ENCODE results near the gene RNPEP.
"Not testable (repeated sequence)": the region's sequence is repeated elsewhere in the genome, so short reads cannot be mapped to it uniquely, and the experiment has no call there.

Gene RNPEP

GRCh38 chr1:201982623-201983379 lies at the start of gene RNPEP:
TSS of gene RNPEP (plus strand) at chr1:201982648. CDS start at chr1:201982667, 19 bp downstream.
- peak; percentile 8 for DNase-seq (ENCODE audit: low read depth)

- peak; percentile 42 for DNase-seq (ENCODE audit: low read depth)
Observed at GRCh38 chr1:201933840-201934430, 48.5 kb upstream of the RNPEP start.

- DNase-seq (ENCODE audit: low read depth) = peak; percentile 42
Observed at GRCh38 chr1:201937624-201938213, 44.7 kb upstream of the RNPEP start.

GRCh38 chr1:201938440-201939035 lies 43.9 kb upstream of the RNPEP start:
- no peak for DNase-seq (ENCODE audit: low read depth)

GRCh38 chr1:201939148-201939547 lies 43.3 kb upstream of the RNPEP start:
- no peak for DNase-seq (ENCODE audit: low read depth)

GRCh38 chr1:201939574-201939973 lies 42.9 kb upstream of the RNPEP start:
- DNase-seq (ENCODE audit: low read depth) = no peak

GRCh38 chr1:201940316-201940715 lies 42.1 kb upstream of the RNPEP start:
- DNase-seq (ENCODE audit: low read depth) = not testable (repeated sequence)

- no peak for DNase-seq (ENCODE audit: low read depth)
Observed at GRCh38 chr1:201941420-201942128, 40.9 kb upstream of the RNPEP start.

- DNase-seq (ENCODE audit: low read depth) = no peak
Observed at GRCh38 chr1:201942129-201942495, 40.3 kb upstream of the RNPEP start.

GRCh38 chr1:201944002-201944401 lies 38.4 kb upstream of the RNPEP start:
- no peak for DNase-seq (ENCODE audit: low read depth)

GRCh38 chr1:201944639-201945038 lies 37.8 kb upstream of the RNPEP start:
- no peak for DNase-seq (ENCODE audit: low read depth)

GRCh38 chr1:201945157-201945556 lies 37.3 kb upstream of the RNPEP start:
- no peak for DNase-seq (ENCODE audit: low read depth)

GRCh38 chr1:201945863-201946223 lies 36.6 kb upstream of the RNPEP start:
- no peak for DNase-seq (ENCODE audit: low read depth)

GRCh38 chr1:201946224-201946908 lies 36.1 kb upstream of the RNPEP start, which contains the start of gene LMOD1:
TSS of gene LMOD1 (minus strand) at chr1:201946548. CDS start at chr1:201946340, 208 bp downstream.
- DNase-seq (ENCODE audit: low read depth) = peak; percentile 92

GRCh38 chr1:201947697-201948008 lies 34.8 kb upstream of the RNPEP start:
- no peak for DNase-seq (ENCODE audit: low read depth)

- DNase-seq (ENCODE audit: low read depth) = peak; percentile 47
Observed at GRCh38 chr1:201949491-201949890, 33.0 kb upstream of the RNPEP start.

- no peak for DNase-seq (ENCODE audit: low read depth)
Observed at GRCh38 chr1:201954263-201955008, 28.0 kb upstream of the RNPEP start.

GRCh38 chr1:201955009-201955728 lies 27.3 kb upstream of the RNPEP start, which contains the start of gene TIMM17A:
TSS of gene TIMM17A (plus strand) at chr1:201955503. CDS start at chr1:201955527, 24 bp downstream.
- DNase-seq (ENCODE audit: low read depth) = peak; percentile 91

GRCh38 chr1:201955729-201956143 lies 26.7 kb upstream of the RNPEP start:
- no peak for DNase-seq (ENCODE audit: low read depth)

GRCh38 chr1:201958348-201958747 lies 24.1 kb upstream of the RNPEP start:
- DNase-seq (ENCODE audit: low read depth) = no peak

All from GM04503 (cell line).